ENCODE results near the gene DENND1A.
A peak's percentile ranks its signal among the peaks of the same experiment; 100 is the strongest.
"Not testable (repeated sequence)": the region's sequence is repeated elsewhere in the genome, so short reads cannot be mapped to it uniquely, and the experiment has no call there.

DENND1A gene

GRCh38 chr9:123642291-123643278 is 287.3 kb downstream of the DENND1A start:
- DNase-seq (ENCODE audit: low read depth in 2 of 2), result peak; percentile 21 to 61
- no peak for TF ChIP-seq CTCF (IDR thresholded peaks at IDR 0.05; ENCODE audit: low read depth, low read length)
- H3K4me3 ChIP-seq (replicated peaks in 1 of 2; ENCODE audit: low read depth in 2 of 2, low read length in 2 of 2), result no peak overlapping the region

GRCh38 chr9:123640792-123641222 is 289.1 kb downstream of the DENND1A start:
- no peak for DNase-seq (ENCODE audit: low read depth in 2 of 2)
- TF ChIP-seq CTCF (IDR thresholded peaks at IDR 0.05; ENCODE audit: low read depth, low read length), result no peak

GRCh38 chr9:123639743-123640142 is 290.2 kb downstream of the DENND1A start:
- no peak overlapping the region for H3K4me3 ChIP-seq (replicated peaks in 1 of 2; ENCODE audit: low read depth in 2 of 2, low read length in 2 of 2)
- TF ChIP-seq CTCF (IDR thresholded peaks at IDR 0.05; ENCODE audit: low read depth, low read length), result no peak
- DNase-seq (ENCODE audit: low read depth in 2 of 2), result no peak

More at GRCh38 chr9:123640792-123641222, 289.1 kb downstream of the DENND1A start:
- no peak overlapping the region for H3K4me3 ChIP-seq (replicated peaks in 1 of 2; ENCODE audit: low read depth in 2 of 2, low read length in 2 of 2)

- no peak overlapping the region for H3K4me3 ChIP-seq (replicated peaks in 1 of 2; ENCODE audit: low read depth in 2 of 2, low read length in 2 of 2)
- TF ChIP-seq CTCF (IDR thresholded peaks at IDR 0.05; ENCODE audit: low read depth, low read length), result no peak
- DNase-seq (ENCODE audit: low read depth in 2 of 2), result no peak
These were observed 291.8 kb downstream of the DENND1A start for GRCh38 chr9:123637945-123638634.

GRCh38 chr9:123637606-123637944 is 292.4 kb downstream of the DENND1A start:
- no peak overlapping the region for H3K4me3 ChIP-seq (replicated peaks in 1 of 2; ENCODE audit: low read depth in 2 of 2, low read length in 2 of 2)
- DNase-seq (ENCODE audit: low read depth in 2 of 2), result peak; percentile 8 to 45

GRCh38 chr9:123636805-123637204 is 293.1 kb downstream of the DENND1A start:
- not testable (repeated sequence) for H3K4me3 ChIP-seq (replicated peaks in 1 of 2; ENCODE audit: low read depth in 2 of 2, low read length in 2 of 2); DNase-seq (ENCODE audit: low read depth in 2 of 2)

More at GRCh38 chr9:123637606-123637944, 292.4 kb downstream of the DENND1A start:
- no peak for TF ChIP-seq CTCF (IDR thresholded peaks at IDR 0.05; ENCODE audit: low read depth, low read length)

GRCh38 chr9:123631862-123632261 is 298.1 kb downstream of the DENND1A start:
- TF ChIP-seq CTCF (IDR thresholded peaks at IDR 0.05; ENCODE audit: low read depth, low read length), result no peak
- DNase-seq (ENCODE audit: low read depth in 2 of 2), result no peak
- no peak overlapping the region for H3K4me3 ChIP-seq (replicated peaks in 1 of 2; ENCODE audit: low read depth in 2 of 2, low read length in 2 of 2)
